Measurements from ENCODE around the gene ARHGDIB.

The ARHGDIB gene

GRCh38 chr12:14970473-14970872 lies 9.1 kb upstream of the ARHGDIB start:
- H3K4me1 ChIP-seq = no peaks in the 10 kb centered on the region
- no peaks in the 10 kb centered on the region for H3K27me3 ChIP-seq
- no peak for TF ChIP-seq CTCF (IDR thresholded peaks at IDR 0.05; ENCODE audit: low read depth, low read length)
- no peak overlapping the region for H3K4me3 ChIP-seq (ENCODE audit: low read depth, low read length)
- H3K36me3 ChIP-seq = no peaks in the 10 kb centered on the region
- no peaks in the 10 kb centered on the region for H3K9me3 ChIP-seq
- no peak for DNase-seq

GRCh38 chr12:14968478-14968877 lies 7.1 kb upstream of the ARHGDIB start:
- Histone ChIP-seq H3K27me3 (no peaks in the 10 kb centered on the region), H3K4me1 (no peaks in the 10 kb centered on the region), H3K36me3 (no peaks in the 10 kb centered on the region), H3K4me3 (ENCODE audit: low read depth, low read length) (no peak overlapping the region), H3K9me3 (no peaks in the 10 kb centered on the region)
- no peak for DNase-seq
- no peak for TF ChIP-seq CTCF (IDR thresholded peaks at IDR 0.05; ENCODE audit: low read depth, low read length)

GRCh38 chr12:14965221-14965620 lies 3.8 kb upstream of the ARHGDIB start:
- no peak for TF ChIP-seq CTCF (IDR thresholded peaks at IDR 0.05; ENCODE audit: low read depth, low read length)
- no peak for DNase-seq
- Histone ChIP-seq H3K4me1 (peaks cover 6% of the 10 kb centered on the region), H3K27me3 (no peaks in the 10 kb centered on the region), H3K9me3 (no peaks in the 10 kb centered on the region), H3K36me3 (no peaks in the 10 kb centered on the region), H3K4me3 (ENCODE audit: low read depth, low read length) (no peak overlapping the region)

- Histone ChIP-seq H3K27me3 (no peaks in the 10 kb centered on the region), H3K4me3 (ENCODE audit: low read depth, low read length) (no peak overlapping the region), H3K4me1 (peaks cover 6% of the 10 kb centered on the region), H3K36me3 (no peaks in the 10 kb centered on the region), H3K9me3 (no peaks in the 10 kb centered on the region)
- no peak for TF ChIP-seq CTCF (IDR thresholded peaks at IDR 0.05; ENCODE audit: low read depth, low read length)
- no peak for DNase-seq
Observed at GRCh38 chr12:14964406-14964805, 3.0 kb upstream of the ARHGDIB start.

- H3K4me1 ChIP-seq = peaks cover 6% of the 10 kb centered on the region
- no peaks in the 10 kb centered on the region for H3K36me3 ChIP-seq
- no peak for TF ChIP-seq CTCF (IDR thresholded peaks at IDR 0.05; ENCODE audit: low read depth, low read length)
- H3K27me3 ChIP-seq = no peaks in the 10 kb centered on the region
- no peak overlapping the region for H3K4me3 ChIP-seq (ENCODE audit: low read depth, low read length)
- H3K9me3 ChIP-seq = no peaks in the 10 kb centered on the region
- DNase-seq = no peak
Observed at GRCh38 chr12:14963520-14963919, 2.1 kb upstream of the ARHGDIB start.

GRCh38 chr12:14962797-14963196 lies 1.4 kb upstream of the ARHGDIB start:
- no peak overlapping the region for H3K4me3 ChIP-seq (ENCODE audit: low read depth, low read length)
- no peaks in the 10 kb centered on the region for H3K27me3 ChIP-seq
- H3K36me3 ChIP-seq = no peaks in the 10 kb centered on the region
- peaks cover 6% of the 10 kb centered on the region for H3K4me1 ChIP-seq
- DNase-seq = no peak
- H3K9me3 ChIP-seq = no peaks in the 10 kb centered on the region
- TF ChIP-seq CTCF (IDR thresholded peaks at IDR 0.05; ENCODE audit: low read depth, low read length) = no peak

Measured in BE2C (cell line).